Upper lobe of left lung (tissue), 6 donors: ENCODE results near the gene EGFLAM. TPM values are rescaled to one million over a fixed set of nuclear protein-coding genes. Genes with fewer than 3 reads are reported as not detected.

Source experiments
- ATAC-seq, 2 donors: fragments of 200-7000 bp; cut with Tn5 transposase; one replicate each; pipeline ENCODE4 v1.9.1; 2022; ENCODE audit warnings: mild to moderate bottlenecking in 2 of 2, moderate library complexity in 2 of 2; ENCODE audit not compliant: low FRiP score in 2 of 2
- DNase-seq, 2 donors: peaks; one replicate each; pipeline ENCODE4 v3.0.0-alpha.2; 2019 to 2020
- H3K27ac ChIP-seq, 4 donors: fragments of 200-600 bp; sonication (generic); one replicate each; pipeline ENCODE4 v1.5.1; 2016 to 2019
- H3K27me3 ChIP-seq, 4 donors: fragments of 200-600 bp; sonication (generic); one replicate each; pipeline ENCODE4 v1.5.1; 2017 to 2019
- H3K36me3 ChIP-seq, 4 donors: fragments of 200-600 bp; sonication (generic); one replicate each; pipeline ENCODE4 v1.5.1; 2016 to 2019
- H3K4me1 ChIP-seq, 4 donors: fragments of 200-600 bp; sonication (generic); one replicate each; pipeline ENCODE4 v1.5.1; 2018 to 2019
- H3K4me3 ChIP-seq, 4 donors: fragments of 200-600 bp; sonication (generic); one replicate each; pipeline ENCODE4 v1.5.1; 2017 to 2019; ENCODE audit warnings: mild to moderate bottlenecking in 2 of 4, moderate library complexity in 1 of 4
- H3K9me3 ChIP-seq, 4 donors: fragments of 200-600 bp; sonication (generic); one replicate each; pipeline ENCODE4 v1.5.1; 2018 to 2019
- EP300 ChIP-seq, 4 donors: sonication (generic); formaldehyde crosslinking; IDR thresholded peaks; one replicate each; pipeline ENCODE4 v1.5.1; 2017; ENCODE audit warnings: antibody characterized with exemption in 4 of 4, control low read depth in 2 of 4
- POLR2A ChIP-seq, 4 donors: fragments of 450-650 bp; IDR thresholded peaks; one replicate each; pipeline ENCODE4 v1.5.1; 2016 to 2017; ENCODE audit warnings: antibody characterized with exemption in 4 of 4, mild to moderate bottlenecking in 2 of 4
- POLR2AphosphoS5 ChIP-seq, 2 donors: sonication (generic); formaldehyde crosslinking; IDR thresholded peaks; one replicate each; pipeline ENCODE4 v1.5.1; 2017; ENCODE audit warnings: antibody characterized with exemption in 2 of 2
- WGBS, 2 donors: methylation state at CpG; one replicate each; pipeline ENCODE4 v1.1.5; 2017 to 2018; 5-methylcytosine and 5-hydroxymethylcytosine counted together
- total RNA-seq, 6 donors: library from RNA; depleted of rRNA in 4 of 6; stranded (reverse); fragments of >200 nt in 4 of 6; gene quantifications; one replicate each; pipeline versions ENCODE4 v1.1.0 to v1.2.1, GENCODE V29; 2016 to 2021
- TF ChIP-seq, protein P1 (sequence below), 6 experiments: fragments of 450-650 bp in 4 of 6; fragments of 200-600 bp in 2 of 6; sonication (generic) in 2 of 6; IDR thresholded peaks; one replicate each; pipeline ENCODE4 v1.5.1; 2016 to 2019; ENCODE audit warnings: antibody characterized with exemption in 6 of 6
- donor health status: DM: no; HTN: no; CAD: no; lungs with moderate emphysema.
- donor health status: DM: no; HTN: yes; CAD: no; lungs with severe emphysema.

EGFLAM gene
- total RNA-seq, 6 donors from 2014 or later, result 0.22 to 5.2 (median 1.6) TPM; not detected in 2

DNA sequence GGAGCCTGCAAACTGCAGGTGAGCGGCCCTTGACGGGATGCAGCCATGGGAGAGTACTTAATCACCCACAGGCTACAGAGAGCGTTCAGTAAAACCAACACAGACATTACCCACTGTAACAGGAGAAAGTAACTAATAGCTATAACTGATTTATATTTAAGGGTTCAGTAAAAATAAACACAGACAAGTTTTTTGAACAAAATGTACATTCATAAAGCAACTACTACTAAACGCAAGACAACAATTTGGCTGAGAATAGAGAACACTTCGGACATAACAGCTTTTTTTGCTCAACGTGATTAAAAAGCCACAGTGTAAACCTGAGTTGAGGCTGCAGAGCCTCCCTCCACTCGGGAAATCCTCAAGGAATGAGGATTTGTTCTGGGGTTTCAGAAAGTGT, 236.4 kb downstream of the EGFLAM start:
- H3K27me3 ChIP-seq, result no peaks in the 10 kb centered on the region
- 78 to 81% methylated on average over 7 of the region's 7 CpGs for WGBS, 2 donors
- H3K27ac ChIP-seq, result no peak overlapping the region
- DNase-seq (no peak), ATAC-seq (no peak)
- no peaks in the 10 kb centered on the region for H3K4me1 ChIP-seq
- H3K4me3 ChIP-seq, result no peak overlapping the region
- H3K36me3 ChIP-seq, result peaks cover 10 to 68% (median 37%) of the 10 kb centered on the region in 4 donors
- no peaks in the 10 kb centered on the region for H3K9me3 ChIP-seq
- TF ChIP-seq EP300 (IDR thresholded peaks at IDR 0.05), result no peak
- TF ChIP-seq POLR2A (IDR thresholded peaks at IDR 0.05), result no peak
- TF ChIP-seq, protein P1, sequence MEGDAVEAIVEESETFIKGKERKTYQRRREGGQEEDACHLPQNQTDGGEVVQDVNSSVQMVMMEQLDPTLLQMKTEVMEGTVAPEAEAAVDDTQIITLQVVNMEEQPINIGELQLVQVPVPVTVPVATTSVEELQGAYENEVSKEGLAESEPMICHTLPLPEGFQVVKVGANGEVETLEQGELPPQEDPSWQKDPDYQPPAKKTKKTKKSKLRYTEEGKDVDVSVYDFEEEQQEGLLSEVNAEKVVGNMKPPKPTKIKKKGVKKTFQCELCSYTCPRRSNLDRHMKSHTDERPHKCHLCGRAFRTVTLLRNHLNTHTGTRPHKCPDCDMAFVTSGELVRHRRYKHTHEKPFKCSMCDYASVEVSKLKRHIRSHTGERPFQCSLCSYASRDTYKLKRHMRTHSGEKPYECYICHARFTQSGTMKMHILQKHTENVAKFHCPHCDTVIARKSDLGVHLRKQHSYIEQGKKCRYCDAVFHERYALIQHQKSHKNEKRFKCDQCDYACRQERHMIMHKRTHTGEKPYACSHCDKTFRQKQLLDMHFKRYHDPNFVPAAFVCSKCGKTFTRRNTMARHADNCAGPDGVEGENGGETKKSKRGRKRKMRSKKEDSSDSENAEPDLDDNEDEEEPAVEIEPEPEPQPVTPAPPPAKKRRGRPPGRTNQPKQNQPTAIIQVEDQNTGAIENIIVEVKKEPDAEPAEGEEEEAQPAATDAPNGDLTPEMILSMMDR (IDR thresholded peaks at IDR 0.05), result no peak
- TF ChIP-seq POLR2AphosphoS5 (IDR thresholded peaks at IDR 0.05), result no peak

- TF ChIP-seq EP300 (IDR thresholded peaks at IDR 0.05) (no peak), POLR2AphosphoS5 (IDR thresholded peaks at IDR 0.05) (no peak), POLR2A (IDR thresholded peaks at IDR 0.05) (no peak)
- TF ChIP-seq, protein P1 (IDR thresholded peaks at IDR 0.05), result no peak
- DNase-seq (no peak), ATAC-seq (no peak)
- WGBS, 2 donors, result 67 to 69% methylated on average over 2 of the region's 2 CpGs
- no peak overlapping the region for H3K4me3 ChIP-seq
- H3K27me3 ChIP-seq, result no peaks in the 10 kb centered on the region
- H3K27ac ChIP-seq, result no peak overlapping the region
- H3K4me1 ChIP-seq, result no peaks in the 10 kb centered on the region
- H3K9me3 ChIP-seq, result no peaks in the 10 kb centered on the region
- H3K36me3 ChIP-seq, result peaks cover 9 to 64% (median 26%) of the 10 kb centered on the region in 4 donors
Measured at GRCh38 chr5:38497946-38498345, 239.6 kb downstream of the EGFLAM start.

DNA sequence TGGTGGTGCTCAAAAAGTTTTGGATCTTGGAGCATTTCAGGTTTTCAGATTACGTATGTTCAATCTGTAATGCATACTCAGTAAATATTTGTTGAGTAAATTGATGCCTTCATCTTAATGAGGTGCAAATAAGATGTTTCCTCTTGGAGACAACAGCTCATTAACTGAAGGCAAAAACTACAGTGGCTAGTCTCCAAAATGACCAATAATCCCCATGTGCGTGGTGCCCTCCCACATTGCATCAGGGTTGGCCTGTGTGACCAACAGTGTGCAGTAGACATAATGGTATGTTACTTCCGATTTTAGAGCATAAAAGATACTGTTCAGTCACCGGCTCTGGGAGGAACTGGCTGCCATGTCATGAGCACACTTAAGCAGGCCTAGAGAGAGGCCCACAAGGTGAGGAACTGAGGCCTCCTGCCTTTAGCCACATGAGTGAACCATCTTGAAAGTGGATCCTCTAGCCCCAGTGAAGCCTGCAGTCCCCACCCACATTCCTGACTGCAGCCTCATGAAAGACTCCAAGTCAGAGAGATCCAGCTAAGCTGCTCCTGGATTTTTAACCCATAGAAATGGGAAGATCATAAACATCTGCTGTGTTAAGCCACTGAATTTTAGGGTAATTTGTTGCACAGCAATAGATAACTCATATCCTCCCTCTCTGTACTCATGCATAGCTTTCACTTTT, 242.4 kb downstream of the EGFLAM start:
- WGBS, 2 donors, result 81 to 82% methylated on average over 4 of the region's 4 CpGs
- TF ChIP-seq EP300 (IDR thresholded peaks at IDR 0.05), result no peak
- TF ChIP-seq, protein P1 (IDR thresholded peaks at IDR 0.05), result no peak
- Histone ChIP-seq H3K9me3 (no peaks in the 10 kb centered on the region), H3K27ac (no peak overlapping the region), H3K36me3 (peaks cover 6 to 63% (median 13%) of the 10 kb centered on the region in 4 donors), H3K27me3 (no peaks in the 10 kb centered on the region), H3K4me3 (no peak overlapping the region), H3K4me1 (no peaks in the 10 kb centered on the region)
- ATAC-seq (no peak), DNase-seq (no peak)

- ATAC-seq (no peak), DNase-seq (no peak)
- 83 to 85% methylated on average over 3 of the region's 3 CpGs for WGBS, 2 donors
- Histone ChIP-seq H3K36me3 (peaks cover 0 to 61% (median 4%) of the 10 kb centered on the region in 4 donors), H3K4me3 (no peak overlapping the region), H3K9me3 (no peaks in the 10 kb centered on the region), H3K4me1 (no peaks in the 10 kb centered on the region), H3K27me3 (no peaks in the 10 kb centered on the region), H3K27ac (no peak overlapping the region)
- no peak for TF ChIP-seq POLR2AphosphoS5 (IDR thresholded peaks at IDR 0.05)
- TF ChIP-seq EP300 (IDR thresholded peaks at IDR 0.05), result no peak
- no peak for TF ChIP-seq POLR2A (IDR thresholded peaks at IDR 0.05)
- TF ChIP-seq, protein P1 (IDR thresholded peaks at IDR 0.05), result no peak
Measured at GRCh38 chr5:38506302-38506701, 247.9 kb downstream of the EGFLAM start.

DNA sequence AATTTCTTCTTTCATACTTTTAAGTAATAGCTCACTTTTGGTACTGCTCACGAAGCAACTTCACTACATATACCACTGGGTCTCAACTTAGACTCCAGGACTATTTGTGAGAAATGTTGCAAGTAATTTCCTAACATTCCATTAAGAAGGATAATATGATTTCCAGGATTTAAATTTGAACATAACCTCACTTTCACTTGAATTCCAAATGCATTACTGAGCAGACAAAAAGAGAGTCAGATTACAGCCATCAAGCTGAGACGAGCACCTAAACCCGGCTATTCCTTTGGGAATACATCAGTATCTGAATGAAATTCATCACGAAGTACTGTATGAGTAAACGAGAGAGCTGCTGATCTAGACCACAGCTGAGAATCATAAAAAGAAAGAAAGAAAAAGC, 250.8 kb downstream of the EGFLAM start:
- Histone ChIP-seq H3K27ac (no peak overlapping the region), H3K4me3 (no peak overlapping the region), H3K4me1 (no peaks in the 10 kb centered on the region), H3K9me3 (no peaks in the 10 kb centered on the region), H3K36me3 (peaks cover 0 to 49% (median 3%) of the 10 kb centered on the region in 4 donors), H3K27me3 (no peaks in the 10 kb centered on the region)
- no peak for TF ChIP-seq POLR2A (IDR thresholded peaks at IDR 0.05)
- TF ChIP-seq EP300 (IDR thresholded peaks at IDR 0.05), result no peak
- TF ChIP-seq POLR2AphosphoS5 (IDR thresholded peaks at IDR 0.05), result no peak
- TF ChIP-seq, protein P1 (IDR thresholded peaks at IDR 0.05), result no peak
- 72 to 80% methylated on average over 5 of the region's 5 CpGs for WGBS, 2 donors
- DNase-seq (no peak), ATAC-seq (no peak)
